Measurements from ENCODE around the gene CRP.
"Not testable (repeated sequence)": the region's sequence is repeated elsewhere in the genome, so short reads cannot be mapped to it uniquely, and the experiment has no call there.

CRP gene

DNA sequence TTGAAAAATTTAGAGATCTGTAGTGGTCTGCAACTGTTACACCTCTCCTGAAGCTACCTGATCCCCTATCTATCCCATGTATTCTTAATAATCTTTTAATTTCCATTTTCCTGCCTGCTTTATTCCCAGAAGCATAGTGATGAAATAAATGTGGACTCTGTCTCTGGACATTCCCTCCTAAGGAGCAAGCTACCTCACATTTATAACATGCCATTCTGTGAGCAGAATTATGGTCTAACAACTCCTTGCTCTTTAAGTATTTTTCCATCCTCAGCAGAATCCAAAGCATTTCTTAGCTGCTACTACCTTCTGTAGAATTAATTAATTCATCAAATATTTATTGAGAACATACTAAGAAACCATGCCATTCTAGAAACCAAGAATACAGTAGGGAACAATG, 15.1 kb downstream of the CRP start:
- no peak for DNase-seq

DNA sequence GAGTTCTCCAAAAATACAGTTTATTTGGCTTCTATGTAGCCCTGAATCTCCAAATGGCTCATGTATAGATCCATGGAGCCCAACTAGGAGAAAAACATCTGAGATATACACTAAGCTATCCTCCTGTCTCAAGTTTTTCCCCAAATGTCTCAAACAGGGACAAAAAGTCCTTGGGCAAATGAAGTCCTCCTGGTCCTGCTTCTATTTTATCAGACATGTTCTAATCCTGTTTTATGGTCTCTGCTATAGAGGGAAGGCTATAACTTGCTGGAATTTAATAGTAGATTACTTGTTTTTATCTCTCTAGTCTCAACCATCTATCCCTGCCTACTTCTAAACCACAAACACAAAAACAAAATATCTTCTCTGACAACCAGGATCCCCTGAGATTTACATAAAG, 26.9 kb downstream of the CRP start:
- DNase-seq: no peak

DNA sequence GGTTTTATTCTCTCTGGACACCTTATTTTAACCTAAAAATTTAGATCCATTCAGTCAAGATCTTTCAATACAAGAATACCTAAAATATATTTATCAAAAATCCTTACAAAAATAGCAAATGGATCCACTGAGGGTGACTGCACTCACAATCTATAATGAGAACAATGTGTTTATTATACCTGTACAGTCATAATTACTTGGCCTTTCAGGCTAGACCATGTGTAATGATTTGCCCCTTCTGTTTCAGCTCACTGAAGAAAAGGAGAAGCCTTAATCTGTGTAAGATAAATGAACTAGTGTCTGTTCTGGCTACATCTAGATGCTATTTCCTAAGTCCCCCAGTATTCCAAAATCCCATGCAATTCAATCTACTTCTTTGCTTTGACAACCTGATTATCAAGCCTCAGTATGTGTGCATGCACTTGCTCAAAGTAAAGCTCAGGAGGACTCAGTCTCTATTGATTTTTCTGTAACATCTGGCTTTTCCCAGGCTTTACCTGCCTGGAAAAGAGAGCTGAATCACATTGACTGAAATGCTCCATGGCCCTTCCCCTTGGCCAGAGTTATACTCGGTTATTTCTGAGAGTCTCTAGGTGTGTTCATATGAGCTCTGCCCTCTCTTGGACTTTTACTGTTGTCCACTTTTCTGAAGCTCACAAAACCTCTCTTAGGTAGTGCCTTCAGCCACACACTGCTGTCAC, 27.6 kb downstream of the CRP start:
- DNase-seq: no peak

DNA sequence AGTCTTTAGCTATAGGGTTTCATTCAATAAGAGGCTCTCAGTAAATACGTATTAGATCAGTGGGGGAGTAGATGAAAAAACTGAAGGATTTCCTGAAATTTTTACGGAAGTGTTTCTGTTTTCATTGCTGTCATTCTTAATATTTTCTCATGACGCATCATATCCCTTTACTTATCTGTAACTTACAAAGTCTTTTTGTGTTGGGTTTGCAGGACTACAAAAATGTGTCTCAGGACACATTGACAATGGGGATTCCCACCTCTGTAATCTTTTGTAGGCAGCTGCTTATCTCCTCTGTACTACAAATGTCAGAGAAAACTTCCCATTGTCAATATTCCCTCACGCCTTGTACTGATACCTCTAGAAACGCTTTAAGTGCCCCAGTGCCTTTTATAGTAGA, 35.5 kb downstream of the CRP start:
- no peak for DNase-seq

DNA sequence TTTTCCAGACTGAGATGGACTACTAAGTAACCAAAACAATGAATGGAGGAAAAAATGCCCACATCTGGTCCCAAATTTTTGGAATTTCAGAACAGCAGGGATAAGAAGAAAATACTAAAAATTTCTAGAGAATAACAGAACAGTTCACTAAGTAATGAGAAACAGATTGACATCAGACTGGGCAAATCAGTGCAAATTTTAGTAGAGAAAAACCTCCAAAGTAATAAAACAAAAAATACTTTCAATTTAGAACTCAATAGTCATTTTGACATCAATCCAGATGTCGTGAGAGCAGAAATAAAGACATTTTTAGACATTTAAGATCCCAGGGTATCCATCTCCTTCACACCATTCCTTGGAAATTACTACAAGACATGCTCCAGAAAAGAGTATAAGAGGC, 39.3 kb downstream of the CRP start:
- no peak for DNase-seq

DNA sequence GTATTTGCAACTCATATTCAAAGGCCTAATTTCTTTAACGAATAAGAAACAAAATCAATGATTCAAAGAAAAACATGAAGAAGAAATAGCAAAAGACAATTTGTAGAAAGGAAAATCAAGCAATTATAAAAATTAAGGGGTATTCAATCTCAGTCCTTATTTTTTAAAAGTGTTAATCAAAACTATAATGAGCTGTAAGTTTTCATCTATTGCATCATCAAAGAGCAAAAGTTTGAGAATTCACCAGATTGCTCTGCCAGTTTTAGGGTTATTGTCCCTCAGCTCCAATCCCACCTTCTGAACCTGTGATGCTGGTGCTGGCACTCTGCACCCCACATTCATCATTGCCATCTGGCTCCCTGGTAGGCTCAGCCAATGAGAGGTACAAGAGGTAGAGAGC, 42.0 kb downstream of the CRP start:
- DNase-seq: not testable (repeated sequence)

DNA sequence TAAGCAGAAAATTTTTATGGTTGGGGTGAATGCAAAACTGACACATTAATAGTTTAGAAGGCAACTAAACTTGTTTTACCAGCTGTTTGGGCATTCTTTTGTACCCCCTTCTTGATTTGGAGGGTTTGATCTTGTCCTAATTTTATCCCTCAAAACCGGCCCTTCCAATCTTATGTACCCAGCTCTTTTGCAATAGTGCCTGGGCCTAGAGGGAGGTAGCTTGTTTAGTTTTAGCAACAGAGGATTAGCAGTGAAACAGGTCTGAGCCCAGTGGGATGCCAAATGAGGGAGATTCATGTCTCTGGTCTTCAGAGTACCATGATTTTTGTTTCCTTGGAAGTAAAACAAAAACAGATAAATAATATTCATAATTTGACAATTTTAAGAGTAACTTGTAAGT, 45.1 kb downstream of the CRP start:
- DNase-seq: no peak

DNA sequence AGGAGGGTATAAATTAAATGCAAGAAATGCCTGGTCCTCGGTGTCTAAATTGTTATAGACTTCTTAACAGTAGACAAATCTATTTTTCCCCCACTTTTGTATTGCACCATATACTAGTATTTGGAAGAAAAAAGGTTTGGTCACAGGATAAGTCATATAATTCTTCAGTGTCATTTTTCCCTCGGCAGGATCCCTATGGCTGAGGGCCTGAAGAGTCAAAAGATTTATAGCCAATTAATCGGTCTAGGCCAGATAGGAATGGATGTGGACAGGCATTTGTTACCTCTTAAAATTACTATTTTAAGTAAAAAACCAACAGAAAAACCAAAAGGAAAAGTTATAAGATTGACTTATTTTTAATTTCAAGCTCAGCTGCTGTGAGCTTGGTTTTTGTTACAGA, 45.6 kb downstream of the CRP start:
- DNase-seq: no peak

DNA sequence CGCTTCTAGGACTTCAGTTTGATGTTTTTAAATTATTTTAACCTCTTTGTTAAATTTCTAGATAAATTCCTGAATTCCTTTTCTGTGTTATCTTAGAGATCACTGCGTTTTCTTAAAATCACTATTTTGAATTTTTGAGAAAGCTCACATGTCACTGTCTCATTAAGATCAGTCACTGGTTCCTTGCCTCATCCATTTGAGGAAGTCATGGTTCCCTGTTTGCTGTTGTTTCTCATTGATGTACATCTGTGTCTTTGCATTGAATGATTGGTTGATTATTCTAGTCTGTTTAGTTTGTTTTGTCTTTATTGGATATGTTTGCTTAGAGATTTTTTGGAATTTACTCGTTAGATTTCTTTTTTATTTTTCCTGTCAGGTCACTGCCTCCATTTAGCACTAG, 50.1 kb downstream of the CRP start:
- no peak for DNase-seq

DNA sequence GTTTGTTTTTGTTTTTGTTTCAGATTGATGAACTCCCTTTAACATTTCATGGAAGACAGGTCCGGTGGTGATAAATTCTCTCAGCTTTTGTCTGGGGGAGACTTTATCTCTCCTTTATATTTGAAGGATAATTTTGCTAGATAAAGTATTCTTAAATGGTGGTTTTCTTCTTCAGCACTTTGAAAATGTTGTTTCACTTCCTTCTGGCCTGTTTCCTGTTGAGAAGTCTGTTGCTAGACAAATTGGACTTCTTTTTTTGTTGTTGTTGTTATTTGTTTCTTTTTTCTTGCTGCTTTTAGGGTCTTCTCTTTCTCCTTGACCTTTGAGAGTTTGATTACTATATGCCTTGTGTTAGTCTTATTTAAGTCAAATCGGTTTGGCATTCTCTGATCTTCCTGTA, 50.8 kb downstream of the CRP start:
- no peak for DNase-seq

Measured in CD4-positive, alpha-beta T cell treated with Interleukin-4 for 1 hour (primary cell).